CD4-positive, alpha-beta T cell (primary cell): ENCODE results near the gene ADNP2. TPM values are rescaled to one million over a fixed set of nuclear protein-coding genes. Genes with fewer than 3 reads are reported as not detected.

ENCODE experiments used
- ATAC-seq: fragments of 200-7000 bp; cut with Tn5 transposase; one replicate; pipeline ENCODE4 v1.10.0; 2022; ENCODE audit warnings: mild to moderate bottlenecking; ENCODE audit not compliant: poor library complexity
- CTCF ChIA-PET: fragments of 350-600 bp; sonication (Branson Sonifier 250); formaldehyde crosslinking; loops from one replicate; lab custom pipeline; 2021; ENCODE audit warnings: antibody characterized with exemption, inconsistent platforms; lab: Charles Lee
- POLR2A ChIA-PET: fragments of 350-600 bp; sonication (Branson Sonifier 250); formaldehyde crosslinking; loops from one replicate; lab custom pipeline; 2021; ENCODE audit warnings: antibody characterized with exemption, inconsistent platforms; lab: Charles Lee
- DNase-seq, 14 experiments: peaks; one replicate each; pipeline ENCODE4 v3.0.0-alpha.2; 2013 to 2020; ENCODE audit warnings: mixed read lengths in 2 of 14
- H3K27ac ChIP-seq, 2 donors: one replicate each; pipeline versions ENCODE4 v1.5.1 to v1.7.0; 2013; ENCODE audit warnings: low read length in 2 of 2, low read depth in 1 of 2, mild to moderate bottlenecking in 1 of 2
- H3K27me3 ChIP-seq, 2 experiments: 1 replicate in 1 of 2; 2 replicates in 1 of 2; pipeline versions ENCODE4 v1.6.1 to v1.7.0; 2013; ENCODE audit warnings: low read length in 2 of 2, control low read depth in 1 of 2, mild to moderate bottlenecking in 1 of 2, moderate library complexity in 1 of 2; ENCODE audit not compliant: insufficient read depth in 2 of 2, control insufficient read depth in 1 of 2
- H3K36me3 ChIP-seq: one replicate; pipeline ENCODE4 v1.6.1; 2013; ENCODE audit warnings: low read length, control low read depth; ENCODE audit not compliant: insufficient read depth
- H3K4me1 ChIP-seq: one replicate; pipeline ENCODE4 v1.6.1; 2013; ENCODE audit warnings: low read length, control low read depth; ENCODE audit not compliant: insufficient read depth
- H3K4me3 ChIP-seq: one replicate; pipeline ENCODE4 v1.5.1; 2013; ENCODE audit warnings: mild to moderate bottlenecking, low read length, moderate library complexity
- H3K9me3 ChIP-seq, 2 experiments: 1 replicate in 1 of 2; 2 replicates in 1 of 2; pipeline versions ENCODE4 v1.6.1 to v1.7.0; 2013; ENCODE audit warnings: low read length in 2 of 2, mild to moderate bottlenecking in 2 of 2, control low read depth in 1 of 2, moderate library complexity in 1 of 2; ENCODE audit not compliant: control insufficient read depth in 1 of 2, insufficient read depth in 1 of 2
- H3K27ac Mint-ChIP-seq: one replicate; pipeline ENCODE4 v1.8.0; 2020; ENCODE audit warnings: mixed read lengths
- H3K27me3 Mint-ChIP-seq: one replicate; pipeline ENCODE4 v1.8.0; 2021; ENCODE audit warnings: mixed read lengths
- H3K36me3 Mint-ChIP-seq: one replicate; pipeline ENCODE4 v1.8.0; 2021; ENCODE audit warnings: low read depth, mixed read lengths
- H3K4me1 Mint-ChIP-seq: one replicate; pipeline ENCODE4 v1.8.0; 2021; ENCODE audit warnings: low read depth, mixed read lengths
- H3K4me3 Mint-ChIP-seq: one replicate; pipeline ENCODE4 v1.8.0; 2020; ENCODE audit warnings: mild to moderate bottlenecking, mixed read lengths
- H3K9me3 Mint-ChIP-seq: one replicate; pipeline ENCODE4 v1.8.0; 2020; ENCODE audit warnings: mixed read lengths
- CTCF ChIP-seq: fragments of 200-600 bp; IDR thresholded peaks from one replicate; pipeline ENCODE4 v1.8.0; 2022; ENCODE audit warnings: antibody characterized with exemption, mild to moderate bottlenecking
- intact Hi-C, 2 experiments: fragments of 100-400 bp; cut with DNase I in 1 of 2; cut with micrococcal nuclease in 1 of 2; formaldehyde crosslinking; loops; one replicate each; pipeline versions ENCODE4 v1.15.1 to v1.9.0; 2023 to 2025; cut with DNase I, micrococcal nuclease
- total RNA-seq, 174 experiments: library from RNA in 2 of 174; stranded (reverse) in 2 of 174; gene quantifications; one replicate each; pipeline ENCODE4 v1.2.3 and lab custom pipeline; 2021 to 2026

The ADNP2 gene
- total RNA-seq, 2 experiments from 2014 or later: 61.0 to 61.5 TPM

DNA sequence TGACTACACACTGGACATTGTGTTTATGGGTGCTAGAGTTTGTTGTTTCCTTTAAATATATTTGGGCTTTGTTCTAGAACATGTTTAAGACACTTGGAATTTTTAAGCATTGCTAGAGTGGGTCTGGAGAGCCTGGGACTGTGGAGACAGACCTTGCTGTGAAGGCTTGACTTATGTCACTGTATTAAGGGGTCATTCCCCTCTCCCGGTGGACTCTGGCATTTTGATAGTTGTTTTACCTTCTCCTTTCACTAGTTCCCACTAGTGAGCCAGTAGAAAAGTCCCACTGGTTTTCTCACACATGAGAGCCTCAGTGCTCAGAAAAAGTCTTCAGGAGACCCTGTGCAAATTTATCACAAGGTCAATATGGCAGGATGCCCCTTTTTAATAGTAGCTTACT lies 18.6 kb downstream of the ADNP2 start:
- Mint-ChIP-seq H3K36me3 (peaks cover 59% of the 10 kb centered on the region), H3K27ac (no peak overlapping the region), H3K27me3 (no peaks in the 10 kb centered on the region), H3K4me3 (no peak overlapping the region), H3K9me3 (no peaks in the 10 kb centered on the region), H3K4me1 (peaks cover 64% of the 10 kb centered on the region)
- ChIA-PET POLR2A (no interaction called here), CTCF (no interaction called here)
- peaks cover 6% of the 10 kb centered on the region for H3K36me3 ChIP-seq
- H3K4me1 ChIP-seq: no peaks in the 10 kb centered on the region
- intact Hi-C loops: no loop called here
- no peak for DNase-seq
- H3K4me3 ChIP-seq: no peak overlapping the region
- no peak for TF ChIP-seq CTCF
- H3K27ac ChIP-seq: no peak overlapping the region
- H3K9me3 ChIP-seq: no peaks in the 10 kb centered on the region
- no peak for ATAC-seq
- H3K27me3 ChIP-seq: no peaks in the 10 kb centered on the region

- H3K4me1 Mint-ChIP-seq: peaks cover 50% of the 10 kb centered on the region
- Histone ChIP-seq H3K4me1 (no peaks in the 10 kb centered on the region), H3K36me3 (peaks cover 16% of the 10 kb centered on the region), H3K9me3 (no peaks in the 10 kb centered on the region), H3K27ac (no peak overlapping the region), H3K4me3 (no peak overlapping the region), H3K27me3 (no peaks in the 10 kb centered on the region)
- ATAC-seq (no peak), DNase-seq (no peak)
- TF ChIP-seq CTCF: no peak
- H3K27ac Mint-ChIP-seq: no peak overlapping the region
- no peaks in the 10 kb centered on the region for H3K27me3 Mint-ChIP-seq
- H3K9me3 Mint-ChIP-seq: no peaks in the 10 kb centered on the region
- intact Hi-C loops: no loop called here
- CTCF ChIA-PET: interaction anchor here (0.6 kb wide), 1 partner anchor 73 kb away, joined by 4 read pairs; no protein-coding TSS in a partner anchor
- no peak overlapping the region for H3K4me3 Mint-ChIP-seq
- peaks cover 65% of the 10 kb centered on the region for H3K36me3 Mint-ChIP-seq
- POLR2A ChIA-PET: no interaction called here
Observed at GRCh38 chr18:80129672-80130367, 20.8 kb downstream of the ADNP2 start.

GRCh38 chr18:80130555-80130954 lies 21.5 kb downstream of the ADNP2 start:
- H3K27me3 Mint-ChIP-seq: no peaks in the 10 kb centered on the region
- TF ChIP-seq CTCF: no peak
- ChIA-PET CTCF (interaction anchor here (0.6 kb wide), 1 partner anchor 264 kb away, joined by 3 read pairs; no protein-coding TSS in a partner anchor), POLR2A (no interaction called here)
- ATAC-seq (no peak), DNase-seq (no peak)
- H3K9me3 Mint-ChIP-seq: no peaks in the 10 kb centered on the region
- H3K27ac Mint-ChIP-seq: no peak overlapping the region
- Histone ChIP-seq H3K4me3 (no peak overlapping the region), H3K36me3 (peaks cover 21% of the 10 kb centered on the region), H3K9me3 (no peaks in the 10 kb centered on the region), H3K27ac (no peak overlapping the region), H3K4me1 (no peaks in the 10 kb centered on the region), H3K27me3 (no peaks in the 10 kb centered on the region)
- H3K4me1 Mint-ChIP-seq: peaks cover 50% of the 10 kb centered on the region
- H3K36me3 Mint-ChIP-seq: peaks cover 72% of the 10 kb centered on the region
- intact Hi-C loops: no loop called here
- no peak overlapping the region for H3K4me3 Mint-ChIP-seq
